IMR-90 (cell line): ENCODE measurements around the gene SULT1B1. TPM values are rescaled to one million over a fixed set of nuclear protein-coding genes. Genes with fewer than 3 reads are reported as not detected.
"Not testable (repeated sequence)": the region's sequence is repeated elsewhere in the genome, so short reads cannot be mapped to it uniquely, and the experiment has no call there.

Experiments used
- ATAC-seq: fragments of 200-7000 bp; cut with Tn5 transposase; 2 replicates; pipeline ENCODE4 v1.9.1; 2020; ENCODE audit warnings: low read depth, mild to moderate bottlenecking, moderate library complexity
- BruUV-seq: library from RNA; stranded (reverse); fragments of 400-500 nt; replicated peaks from 2 replicates; lab custom pipeline; 2021; lab: Mats Ljungman, UMichigan
- CTCF ChIA-PET: fragments of 300-600 bp; formaldehyde crosslinking; extraction: SDS; loops from one replicate; lab custom pipeline; 2021; ENCODE audit warnings: antibody characterized with exemption; lab: Yijun Ruan, JAX
- POLR2A ChIA-PET: fragments of 300-600 bp; sonication (Branson Sonifier 250); formaldehyde crosslinking; loops from one replicate; lab custom pipeline; 2022; ENCODE audit warnings: antibody characterized with exemption; ENCODE audit not compliant: unreplicated experiment; lab: Charles Lee
- DNase-seq: peaks from one replicate; pipeline ENCODE4 v3.0.0; 2013
- H2AFZ ChIP-seq: replicated peaks from 2 replicates; pipeline ENCODE3; 2013; ENCODE audit warnings: low read length, mild to moderate bottlenecking; ENCODE audit not compliant: poor library complexity
- H2AK5ac ChIP-seq: 2 replicates; pipeline ENCODE4 v1.6.1; 2013; ENCODE audit warnings: low read depth, low read length, inconsistent platforms
- H2AK9ac ChIP-seq: replicated peaks from 2 replicates; pipeline ENCODE3; 2013; ENCODE audit warnings: mild to moderate bottlenecking, low read depth, low read length, moderate library complexity; ENCODE audit not compliant: poor library complexity
- H2BK120ac ChIP-seq: 2 replicates; pipeline ENCODE4 v1.6.1; 2013; ENCODE audit warnings: low read depth, low read length, inconsistent platforms
- H2BK15ac ChIP-seq: 3 replicates; pipeline ENCODE4 v1.6.1; 2013; ENCODE audit warnings: low read depth, low read length, inconsistent platforms
- H2BK20ac ChIP-seq: 2 replicates; pipeline ENCODE4 v1.6.1; 2013; ENCODE audit warnings: low read depth, mild to moderate bottlenecking, inconsistent platforms, low read length, moderate library complexity
- H2BK5ac ChIP-seq: 2 replicates; pipeline ENCODE4 v1.6.1; 2013; ENCODE audit warnings: mild to moderate bottlenecking, low read depth, low read length, inconsistent platforms; ENCODE audit not compliant: poor library complexity, severe bottlenecking
- H3K14ac ChIP-seq: replicated peaks from 2 replicates; pipeline ENCODE4 v1.6.1; 2013; ENCODE audit warnings: low read depth, low read length, inconsistent platforms
- H3K18ac ChIP-seq: 2 replicates; pipeline ENCODE4 v1.6.1; 2013; ENCODE audit warnings: low read depth, low read length, control low read depth
- H3K23ac ChIP-seq: 2 replicates; pipeline ENCODE4 v1.6.1; 2013; ENCODE audit warnings: low read depth, low read length, inconsistent platforms
- H3K27ac ChIP-seq: 2 replicates; pipeline ENCODE4 v1.5.1; 2013; ENCODE audit warnings: mild to moderate bottlenecking, control low read depth, low read length; ENCODE audit not compliant: insufficient read depth
- H3K27me3 ChIP-seq: 2 replicates; pipeline ENCODE4 v1.6.1; 2013; ENCODE audit warnings: low read length; ENCODE audit not compliant: control insufficient read depth, insufficient read depth
- H3K36me3 ChIP-seq: 2 replicates; pipeline ENCODE4 v1.6.1; 2013; ENCODE audit warnings: low read length, mixed read lengths; ENCODE audit not compliant: control insufficient read depth, insufficient read depth
- H3K4ac ChIP-seq: 2 replicates; pipeline ENCODE4 v1.6.1; 2013; ENCODE audit warnings: low read depth, low read length, inconsistent platforms
- H3K4me1 ChIP-seq: 2 replicates; pipeline ENCODE4 v1.6.1; 2013; ENCODE audit warnings: low read length, mixed read lengths; ENCODE audit not compliant: control insufficient read depth, insufficient read depth
- H3K4me2 ChIP-seq: 2 replicates; pipeline ENCODE4 v1.6.1; 2013; ENCODE audit warnings: low read depth, mild to moderate bottlenecking, control low read depth, low read length, moderate library complexity
- H3K4me3 ChIP-seq: 2 replicates; pipeline ENCODE4 v1.5.1; 2013; ENCODE audit warnings: low read depth, mild to moderate bottlenecking, control low read depth, low read length, moderate library complexity; ENCODE audit not compliant: insufficient read depth
- H3K56ac ChIP-seq: 2 replicates; pipeline ENCODE4 v1.6.1; 2013; ENCODE audit warnings: low read length, inconsistent platforms; ENCODE audit not compliant: insufficient read depth; ENCODE audit errors: extremely low read depth
- H3K79me1 ChIP-seq, 2 experiments: 2 replicates each; pipeline ENCODE4 v1.6.1; 2013; ENCODE audit warnings: low read length in 2 of 2, inconsistent platforms in 1 of 2, low read depth in 1 of 2
- H3K9ac ChIP-seq: 2 replicates; pipeline ENCODE4 v1.6.1; 2013; ENCODE audit warnings: low read depth, low read length, control low read depth
- H3K9me1 ChIP-seq: 2 replicates; pipeline ENCODE4 v1.6.1; 2013; ENCODE audit warnings: low read length, inconsistent platforms; ENCODE audit not compliant: insufficient read depth
- H3K9me3 ChIP-seq: 2 replicates; pipeline ENCODE4 v1.6.1; 2013; ENCODE audit warnings: low read length; ENCODE audit not compliant: control insufficient read depth, insufficient read depth
- H4K20me1 ChIP-seq: 2 replicates; pipeline ENCODE4 v1.6.1; 2013; ENCODE audit warnings: low read length, inconsistent platforms; ENCODE audit not compliant: insufficient read depth
- H4K5ac ChIP-seq: 2 replicates; pipeline ENCODE4 v1.6.1; 2013; ENCODE audit warnings: mild to moderate bottlenecking, low read depth, low read length, control low read depth
- H4K8ac ChIP-seq, 2 experiments: 2 replicates each; pipeline ENCODE4 v1.6.1; 2013; ENCODE audit warnings: low read depth in 2 of 2, low read length in 2 of 2, control low read depth in 1 of 2, inconsistent platforms in 1 of 2
- H4K91ac ChIP-seq: 2 replicates; pipeline ENCODE4 v1.6.1; 2013; ENCODE audit warnings: low read depth, low read length, inconsistent platforms; ENCODE audit not compliant: insufficient read depth
- ELK1 ChIP-seq: fragments of 150-350 bp; IDR thresholded peaks from 2 replicates; pipeline ENCODE4 v1.6.1; 2016; ENCODE audit warnings: low read depth, mild to moderate bottlenecking, low read length, moderate library complexity, borderline replicate concordance
- FOS ChIP-seq: fragments of 150-350 bp; IDR thresholded peaks from 2 replicates; pipeline ENCODE4 v1.6.1; 2016; ENCODE audit warnings: low read depth, low read length
- MAFK ChIP-seq: IDR thresholded peaks from 2 replicates; pipeline ENCODE4 v1.6.1; 2012; ENCODE audit warnings: low read depth, low read length, improper control_type of control experiment
- RCOR1 ChIP-seq: IDR thresholded peaks from 2 replicates; pipeline ENCODE4 v1.6.1; 2012; ENCODE audit warnings: mild to moderate bottlenecking, low read length, improper control_type of control experiment; ENCODE audit not compliant: insufficient replicate concordance
- WGBS, 2 experiments: methylation state at CpG; one replicate each; pipeline versions ENCODE4 v1.1.5 to v1.1.7; 2013; ENCODE audit warnings: missing lambda C conversion rate in 2 of 2; ENCODE audit not compliant: insufficient read length in 1 of 2; ENCODE audit errors: extremely low coverage in 2 of 2; 5-methylcytosine and 5-hydroxymethylcytosine counted together
- dilution Hi-C: fragments of 300-500 bp; cut with HindIII; formaldehyde crosslinking; loops from one replicate; pipeline ENCODE4 v1.14.3; 2018; ENCODE audit warnings: low sequenced_read_pairs; ENCODE audit not compliant: unreplicated experiment
- in situ Hi-C: fragments of 300-500 bp; cut with MboI; formaldehyde crosslinking; loops from 3 replicates; pipeline ENCODE4 v1.14.3; 2019; ENCODE audit warnings: low sequenced_read_pairs, inconsistent platforms, mixed read lengths
- intact Hi-C: fragments of 100-400 bp; cut with micrococcal nuclease; formaldehyde crosslinking; loops from 2 replicates; pipeline ENCODE4 v1.10.0; 2022
- polyA plus RNA-seq, 3 experiments: library from polyadenylated mRNA; depleted of rRNA; stranded (reverse); fragments of >200 nt; gene quantifications; 2 replicates each; pipeline ENCODE4 v1.2.3, GENCODE V29; 2012; ENCODE audit warnings: low replicate concordance in 1 of 3
- total RNA-seq: library from RNA; depleted of rRNA; stranded (reverse); fragments of >200 nt; gene quantifications from 2 replicates; pipeline ENCODE4 v1.2.3, GENCODE V29; 2012

Gene SULT1B1
- total and polyA plus RNA-seq, 2 of the 4 experiments (the other 2 are of a cell fraction), result 0.05 to 0.18 TPM

GRCh38 chr4:69773484-69773883, 13.1 kb upstream of the SULT1B1 start:
- TF ChIP-seq MAFK (no peak), FOS (no peak), ELK1 (no peak), RCOR1 (no peak)
- Histone ChIP-seq H3K27me3 (no peaks in the 10 kb centered on the region), H4K5ac (no peak overlapping the region), H3K4me2 (no peak overlapping the region), H4K8ac (no peak overlapping the region), H2BK15ac (no peak overlapping the region), H3K36me3 (no peaks in the 10 kb centered on the region), H3K14ac (no peak overlapping the region), H3K9me1 (no peaks in the 10 kb centered on the region), H3K4me1 (no peaks in the 10 kb centered on the region), H4K91ac (no peak overlapping the region), H3K4ac (no peak overlapping the region), H2AK9ac (no peak overlapping the region), H2BK20ac (no peak overlapping the region), H2BK5ac (no peak overlapping the region), H2AK5ac (no peak overlapping the region), H3K27ac (no peak overlapping the region), H3K56ac (no peak overlapping the region), H3K79me1 (no peaks in the 10 kb centered on the region), H2BK120ac (no peak overlapping the region), H3K4me3 (no peak overlapping the region), H3K18ac (no peak overlapping the region), H3K9me3 (no peaks in the 10 kb centered on the region), H4K20me1 (no peaks in the 10 kb centered on the region), H3K9ac (no peak overlapping the region), H2AFZ (no peak overlapping the region), H3K23ac (no peak overlapping the region)
- intact Hi-C loops (no loop called here), dilution Hi-C loops (no loop called here), in situ Hi-C loops (no loop called here)
- no peak for ATAC-seq
- CTCF ChIA-PET, result no interaction called here
- no CpG with 5 or more reads among the region's 3 CpGs for WGBS, 2 experiments
- no TSS peak for BruUV-seq
- POLR2A ChIA-PET, result no interaction called here
- DNase-seq, result no peak

DNA sequence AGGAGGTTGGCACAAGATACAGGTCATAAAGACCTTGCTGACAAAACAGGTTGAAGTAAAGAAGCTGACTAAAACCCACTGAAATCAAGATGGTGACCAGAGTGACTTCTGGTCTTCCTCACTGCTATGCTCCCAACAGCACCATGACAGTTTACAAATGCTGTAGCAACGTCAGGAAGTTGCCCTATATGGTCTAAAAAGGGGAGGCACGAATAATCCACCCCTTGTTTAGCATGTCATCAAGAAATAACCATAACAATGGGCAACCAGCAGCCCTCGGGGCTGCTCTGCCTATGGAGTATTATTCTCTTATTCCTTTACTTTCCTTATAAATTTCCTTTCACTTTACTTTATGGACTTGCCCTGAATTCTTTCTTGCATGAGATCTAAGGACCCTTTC, 8.1 kb upstream of the SULT1B1 start:
- H2BK120ac ChIP-seq, dilution Hi-C loops, H4K20me1 ChIP-seq, H4K8ac ChIP-seq, H3K18ac ChIP-seq, H3K9me3 ChIP-seq, H2BK20ac ChIP-seq, in situ Hi-C loops, H3K4me2 ChIP-seq, intact Hi-C loops, H3K4me3 ChIP-seq, H2AK5ac ChIP-seq, ATAC-seq, H3K56ac ChIP-seq, H3K9ac ChIP-seq, H3K23ac ChIP-seq, H4K5ac ChIP-seq, H3K36me3 ChIP-seq, H3K9me1 ChIP-seq, H2BK15ac ChIP-seq, H3K4ac ChIP-seq, H3K79me1 ChIP-seq, H2BK5ac ChIP-seq, H3K27ac ChIP-seq, H3K14ac ChIP-seq, CTCF ChIA-PET, DNase-seq, H2AK9ac ChIP-seq, BruUV-seq, POLR2A ChIA-PET, H4K91ac ChIP-seq, H3K4me1 ChIP-seq, H3K27me3 ChIP-seq, H2AFZ ChIP-seq: not testable (repeated sequence)
- no CpG with 5 or more reads among the region's 3 CpGs for WGBS, 2 experiments
